ENCODE measurements around the gene LMAN2. TPM values are rescaled to one million over a fixed set of nuclear protein-coding genes. Genes with fewer than 3 reads are reported as not detected.

LMAN2 gene
- polyA plus RNA-seq, 1 donor from 2014 or later, result 171 TPM

DNA sequence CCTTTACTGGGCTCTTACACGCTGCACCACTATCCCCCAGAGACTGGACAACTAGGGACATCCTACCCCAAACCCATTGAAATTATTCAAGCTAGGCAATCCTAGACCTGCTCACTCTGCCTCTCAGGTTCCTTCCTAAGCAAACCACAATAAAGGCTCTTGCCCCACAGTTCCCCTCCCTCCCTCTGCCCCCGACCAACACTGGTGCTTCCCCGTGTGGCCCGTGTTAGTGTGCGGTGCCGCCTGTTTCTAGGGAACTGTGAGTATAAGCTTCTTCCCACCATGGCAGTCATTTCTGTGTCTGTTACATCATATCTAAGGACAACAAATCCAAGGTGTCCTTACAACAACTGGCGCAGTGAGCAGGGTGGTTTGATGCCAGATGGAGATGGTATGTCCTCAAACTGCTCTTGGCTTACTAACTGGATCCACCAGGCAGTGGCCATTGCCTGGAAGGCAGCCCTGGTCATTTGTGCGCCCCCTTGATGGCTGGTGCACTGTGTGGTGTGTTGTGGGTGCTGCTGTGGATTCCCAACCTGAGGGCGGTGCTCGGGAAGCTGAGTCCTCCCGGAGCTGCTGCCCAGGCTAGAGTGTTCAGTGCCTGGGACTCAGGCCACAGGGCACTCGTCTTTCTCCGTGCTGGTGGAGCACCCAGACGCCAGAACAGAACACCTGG is 31.4 kb downstream of the LMAN2 start:
- Mint-ChIP-seq H3K36me3 (peaks cover 8% of the 10 kb centered on the region), H3K4me3 (no peak overlapping the region), H3K27ac (peak overlapping the region in 1 of 3 donors; percentile 91), H3K9me3 (peaks cover 0 to 6% (median 0%) of the 10 kb centered on the region in 3 donors), H3K4me1 (peaks cover 15 to 17% (median 16%) of the 10 kb centered on the region in 3 donors), H3K27me3 (no peaks in the 10 kb centered on the region)

DNA sequence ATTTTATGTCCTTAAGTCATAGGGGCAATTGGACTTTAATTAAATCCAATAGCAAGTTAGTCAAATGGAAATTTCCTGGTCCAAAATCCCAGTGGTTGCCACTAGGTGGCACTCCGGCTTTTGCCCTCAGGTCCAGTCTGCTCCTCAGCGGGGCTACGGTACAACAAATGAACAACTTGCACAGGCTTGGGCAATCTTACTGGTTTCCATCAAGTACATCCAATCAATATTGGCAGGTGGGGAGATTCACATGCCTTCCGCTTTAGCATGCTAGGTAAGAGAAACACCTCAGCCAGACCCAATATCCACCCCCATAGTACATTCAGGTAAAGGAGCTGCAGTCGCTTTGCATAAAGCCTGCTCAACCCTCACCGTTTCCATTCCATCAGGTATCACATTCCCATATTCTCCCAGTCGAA is 33.5 kb downstream of the LMAN2 start:
- H3K9me3 Mint-ChIP-seq, result peaks cover 0 to 6% (median 0%) of the 10 kb centered on the region in 3 donors
- peaks cover 15 to 19% (median 16%) of the 10 kb centered on the region in 3 donors for H3K4me1 Mint-ChIP-seq
- no peak overlapping the region for H3K4me3 Mint-ChIP-seq
- H3K27me3 Mint-ChIP-seq, result no peaks in the 10 kb centered on the region
- peak overlapping the region in 1 of 3 donors; percentile 60 for H3K27ac Mint-ChIP-seq
- peaks cover 5% of the 10 kb centered on the region for H3K36me3 Mint-ChIP-seq

DNA sequence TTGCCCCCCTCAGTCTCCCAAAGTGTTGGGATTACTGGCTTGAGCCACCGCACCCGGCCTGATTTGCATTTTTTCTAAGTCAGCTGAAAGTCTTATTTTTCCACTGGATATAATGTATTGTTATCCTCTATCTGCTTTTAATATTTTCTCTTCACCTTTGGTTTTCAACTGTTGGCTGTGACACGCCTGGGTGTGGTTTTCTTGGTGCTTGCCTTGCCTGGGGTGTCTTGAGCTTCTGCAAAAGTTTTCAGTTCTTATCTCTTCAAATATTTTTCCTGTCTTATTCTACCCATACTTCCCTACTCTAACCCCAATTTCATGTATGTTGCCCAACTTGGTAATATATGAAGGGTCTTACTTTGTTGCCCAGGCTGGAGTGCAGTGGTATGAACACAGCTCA is 35.5 kb downstream of the LMAN2 start:
- Mint-ChIP-seq H3K27ac (no peak overlapping the region), H3K9me3 (peaks cover 0 to 6% (median 0%) of the 10 kb centered on the region in 3 donors), H3K27me3 (no peaks in the 10 kb centered on the region), H3K36me3 (peaks cover 2% of the 10 kb centered on the region), H3K4me3 (peak overlapping the region in 1 of 4 donors; percentile 81), H3K4me1 (peaks cover 16 to 19% (median 17%) of the 10 kb centered on the region in 3 donors)

DNA sequence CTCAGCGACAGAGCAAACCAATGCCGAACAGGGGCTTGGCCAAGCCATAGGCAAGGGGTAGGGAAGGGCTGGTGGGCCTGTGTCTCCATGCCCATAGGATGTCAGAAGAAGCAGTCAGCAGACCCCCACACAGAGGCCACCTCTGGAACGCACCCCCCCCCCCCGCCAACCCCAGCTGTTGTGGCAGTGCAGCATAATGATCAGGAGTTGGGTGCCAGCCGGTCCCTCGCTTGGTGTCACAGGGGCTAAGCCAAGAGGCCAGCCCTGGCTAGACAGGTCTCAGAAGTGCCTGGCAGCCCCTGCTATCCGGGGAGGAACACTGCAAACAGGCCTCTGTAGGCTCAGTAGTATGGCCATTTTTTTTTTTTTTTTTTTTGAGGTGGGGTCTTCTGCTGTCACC is 36.1 kb downstream of the LMAN2 start:
- H3K9me3 Mint-ChIP-seq, result peaks cover 0 to 6% (median 0%) of the 10 kb centered on the region in 3 donors
- no peaks in the 10 kb centered on the region for H3K27me3 Mint-ChIP-seq
- peaks cover 2% of the 10 kb centered on the region for H3K36me3 Mint-ChIP-seq
- peaks cover 18 to 21% (median 18%) of the 10 kb centered on the region in 3 donors for H3K4me1 Mint-ChIP-seq
- no peak overlapping the region for H3K27ac Mint-ChIP-seq
- H3K4me3 Mint-ChIP-seq, result peak overlapping the region in 1 of 4 donors; percentile 65

DNA sequence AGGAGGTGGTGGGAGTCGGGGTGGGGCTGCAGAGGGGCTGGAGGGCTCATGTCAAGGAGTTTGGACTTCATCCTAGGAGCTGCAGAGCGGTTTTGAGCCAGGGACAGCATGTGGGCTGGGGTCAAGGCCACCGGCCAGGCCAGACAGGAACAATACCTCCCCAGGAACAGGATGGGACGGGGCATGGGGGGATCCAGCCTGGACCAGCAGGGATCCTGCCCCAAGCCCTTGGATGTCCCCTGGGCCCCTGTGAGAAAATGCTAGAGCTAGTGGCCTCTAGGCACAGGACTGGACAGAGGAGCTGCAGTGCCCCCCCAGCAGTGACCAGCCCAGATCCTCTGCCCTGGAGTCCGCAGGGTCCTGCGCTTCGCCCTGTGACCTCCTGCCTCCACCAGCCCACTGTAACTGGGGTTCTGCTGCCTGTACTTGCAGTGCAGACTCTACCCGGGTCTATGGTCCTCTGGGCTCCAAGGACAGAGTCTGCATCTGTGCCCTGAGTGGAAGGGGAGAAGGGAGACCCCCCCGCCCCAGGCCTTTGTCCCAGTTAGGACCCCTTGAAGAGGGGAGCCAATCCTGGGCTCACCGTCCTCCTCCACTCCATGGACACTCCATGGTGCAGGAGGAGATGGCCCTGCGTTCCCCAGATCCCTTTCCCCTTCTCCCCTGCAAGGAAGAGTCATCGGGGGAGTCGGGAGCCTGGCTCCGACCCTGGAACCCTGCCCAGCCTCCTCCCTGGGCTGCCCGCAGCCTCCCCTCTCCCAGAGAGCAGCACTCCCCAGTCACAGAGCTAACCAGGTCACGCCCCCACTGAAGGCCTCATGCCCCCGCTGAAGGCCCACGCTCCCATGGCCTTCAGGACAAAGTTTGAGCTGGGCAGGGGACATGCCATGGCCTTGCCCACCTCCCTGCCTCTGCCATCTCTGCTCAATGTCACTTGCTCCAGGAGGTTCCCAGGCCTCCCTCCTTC is 36.8 kb downstream of the LMAN2 start:
- Mint-ChIP-seq H3K9me3 (peaks cover 0 to 3% (median 0%) of the 10 kb centered on the region in 3 donors), H3K27me3 (no peaks in the 10 kb centered on the region), H3K4me3 (peak overlapping the region in 1 of 4 donors; percentile 65), H3K4me1 (peaks cover 23 to 26% (median 24%) of the 10 kb centered on the region in 3 donors), H3K27ac (no peak overlapping the region), H3K36me3 (peaks cover 2% of the 10 kb centered on the region)

DNA sequence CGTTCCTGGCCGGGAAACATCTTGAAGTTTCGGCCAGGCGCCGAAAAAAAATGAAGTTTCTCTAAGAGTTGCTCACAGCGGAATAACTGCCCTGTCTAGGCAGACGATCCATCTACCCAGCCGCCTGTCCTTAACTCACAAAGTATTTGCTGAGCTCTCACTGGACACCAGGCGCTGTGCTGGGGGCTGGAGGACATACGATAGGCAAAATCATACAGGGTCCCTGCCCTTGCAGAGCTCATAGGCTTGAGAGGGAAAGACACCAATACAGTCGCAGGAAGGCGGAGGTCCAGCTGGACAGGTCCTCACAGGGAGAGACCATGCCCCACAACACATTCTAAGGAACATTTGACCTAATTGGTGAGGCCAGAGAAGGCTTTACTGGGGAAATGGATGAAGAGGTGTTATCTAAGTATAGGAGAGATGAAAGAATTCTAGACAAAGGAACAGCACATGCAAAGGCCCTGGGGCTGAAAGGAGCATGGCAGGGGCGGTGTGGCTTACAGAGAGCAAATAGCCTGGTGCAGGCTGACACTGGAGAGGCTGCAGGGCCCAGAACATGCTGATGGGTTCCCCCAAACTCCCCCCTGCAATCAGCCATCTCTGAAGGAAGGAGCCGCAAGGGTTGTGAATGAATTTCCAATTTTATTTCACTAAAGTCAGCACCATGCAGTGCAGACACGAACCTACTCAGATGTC is 37.8 kb downstream of the LMAN2 start:
- peaks cover 2% of the 10 kb centered on the region for H3K36me3 Mint-ChIP-seq
- no peaks in the 10 kb centered on the region for H3K9me3 Mint-ChIP-seq
- H3K4me1 Mint-ChIP-seq, result peaks cover 30 to 35% (median 31%) of the 10 kb centered on the region in 3 donors
- no peak overlapping the region for H3K4me3 Mint-ChIP-seq
- H3K27ac Mint-ChIP-seq, result no peak overlapping the region
- H3K27me3 Mint-ChIP-seq, result no peaks in the 10 kb centered on the region

DNA sequence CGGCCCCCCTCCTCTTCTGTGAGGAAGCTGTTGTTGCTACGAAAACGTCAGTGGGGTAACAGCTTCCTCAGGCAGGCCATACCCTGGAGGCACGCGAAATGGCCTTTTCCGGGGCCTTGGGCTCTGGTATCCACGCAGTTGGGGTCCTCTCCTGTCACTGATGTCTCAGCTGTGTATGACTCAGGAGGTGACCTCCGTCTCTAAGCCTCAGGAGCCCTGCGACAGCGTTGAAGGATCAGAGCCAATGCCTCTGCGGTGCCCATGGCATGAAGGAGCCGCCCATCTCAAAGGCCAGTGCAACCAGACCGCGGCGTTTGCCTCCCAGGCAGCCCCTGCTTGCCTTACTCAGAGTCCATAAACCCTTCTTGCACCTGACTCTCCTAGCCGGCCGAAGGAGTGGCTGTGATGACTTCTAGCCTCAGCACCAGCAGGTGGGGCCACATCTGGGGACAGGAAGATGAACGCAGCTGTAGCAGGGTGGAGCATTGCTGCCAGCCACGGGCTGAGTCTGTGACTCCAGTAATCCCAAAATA is 38.8 kb downstream of the LMAN2 start:
- peaks cover 2% of the 10 kb centered on the region for H3K36me3 Mint-ChIP-seq
- no peaks in the 10 kb centered on the region for H3K9me3 Mint-ChIP-seq
- peak overlapping the region in 2 of 3 donors; percentile 84 to 88 for H3K27ac Mint-ChIP-seq
- peaks cover 28 to 30% (median 29%) of the 10 kb centered on the region in 3 donors for H3K4me1 Mint-ChIP-seq
- H3K4me3 Mint-ChIP-seq, result peak overlapping the region; percentile 62 to 96 (median 84)
- H3K27me3 Mint-ChIP-seq, result no peaks in the 10 kb centered on the region

DNA sequence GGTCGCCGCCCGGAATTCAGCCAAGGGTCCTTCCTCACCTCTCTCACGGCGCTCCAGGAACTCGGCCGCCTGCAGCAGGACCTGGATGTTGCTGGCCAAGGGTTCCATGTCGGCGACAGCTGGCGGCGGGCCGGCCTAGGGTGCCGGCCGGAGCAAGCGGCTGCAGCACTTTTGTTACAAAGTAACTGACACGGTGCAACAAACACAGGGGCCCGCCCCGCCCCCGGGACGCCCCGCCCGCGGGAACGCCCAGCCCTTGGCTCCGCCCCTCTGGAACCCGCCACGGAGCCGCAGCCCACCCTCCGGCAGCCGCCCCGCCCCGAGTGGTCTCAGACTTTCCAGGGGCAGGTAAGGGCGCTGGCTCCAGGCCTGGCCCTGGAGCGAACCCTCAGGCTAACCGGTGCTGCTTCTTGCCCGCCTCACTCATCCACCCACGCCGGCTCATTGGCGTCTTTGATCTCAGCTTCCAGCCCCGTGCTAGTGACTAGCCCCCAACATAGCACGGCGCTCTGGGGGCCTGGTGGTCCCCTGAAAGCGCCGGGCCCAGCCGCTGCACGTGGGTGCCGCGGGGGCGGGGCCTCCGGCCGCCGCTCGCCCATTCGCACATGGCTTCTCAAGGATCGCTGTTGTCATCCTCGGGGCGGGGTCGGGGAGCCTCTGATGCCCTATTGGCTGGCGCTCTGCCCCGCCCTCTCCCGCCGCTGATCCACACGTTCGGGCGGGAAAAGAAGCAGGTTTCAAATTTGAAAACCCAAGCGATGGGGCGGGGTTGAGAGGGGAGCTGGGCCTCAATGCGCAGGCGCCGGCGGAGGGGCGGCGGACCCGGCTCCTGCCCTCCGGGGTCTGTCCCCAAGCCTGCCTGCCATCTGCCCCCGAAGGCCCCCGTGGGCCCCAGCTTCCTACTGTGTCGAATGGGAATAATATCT is 39.5 kb downstream of the LMAN2 start, which contains the start of gene MXD3:
TSS of gene MXD3 (minus strand) at position 176 of the 926 bp plus-strand sequence. CDS start at position 108, 68 bp downstream.
- H3K27ac Mint-ChIP-seq, result peak within 1 kb of the TSS; percentile 88 to 94 (median 88)
- peaks cover 29 to 31% (median 31%) of the 10 kb centered on the region in 3 donors for H3K4me1 Mint-ChIP-seq
- H3K9me3 Mint-ChIP-seq, result no peaks in the 10 kb centered on the region
- H3K27me3 Mint-ChIP-seq, result no peaks in the 10 kb centered on the region
- peaks cover 2% of the 10 kb centered on the region for H3K36me3 Mint-ChIP-seq
- H3K4me3 Mint-ChIP-seq, result peak within 1 kb of the TSS; percentile 82 to 96 (median 94)

DNA sequence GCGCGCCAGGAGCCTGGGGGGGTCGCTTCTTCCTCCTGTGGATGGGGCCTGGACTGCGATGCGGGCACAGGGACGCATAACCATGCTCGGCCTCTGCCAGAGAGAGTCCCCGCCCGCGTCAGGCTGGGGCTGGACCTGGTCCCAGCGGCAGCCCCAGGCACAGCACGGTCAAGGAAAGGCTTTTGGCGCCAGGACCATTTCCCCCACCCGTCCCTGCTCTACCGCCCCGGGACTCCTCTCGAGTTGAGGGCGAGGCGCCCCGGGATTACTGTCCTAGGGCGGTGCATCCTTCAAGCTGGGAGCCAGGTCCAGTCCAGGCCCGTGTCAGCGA is 40.1 kb downstream of the LMAN2 start:
- Mint-ChIP-seq H3K4me1 (peaks cover 35 to 36% (median 35%) of the 10 kb centered on the region in 3 donors), H3K27ac (peak overlapping the region in 1 of 3 donors; percentile 88)

DNA sequence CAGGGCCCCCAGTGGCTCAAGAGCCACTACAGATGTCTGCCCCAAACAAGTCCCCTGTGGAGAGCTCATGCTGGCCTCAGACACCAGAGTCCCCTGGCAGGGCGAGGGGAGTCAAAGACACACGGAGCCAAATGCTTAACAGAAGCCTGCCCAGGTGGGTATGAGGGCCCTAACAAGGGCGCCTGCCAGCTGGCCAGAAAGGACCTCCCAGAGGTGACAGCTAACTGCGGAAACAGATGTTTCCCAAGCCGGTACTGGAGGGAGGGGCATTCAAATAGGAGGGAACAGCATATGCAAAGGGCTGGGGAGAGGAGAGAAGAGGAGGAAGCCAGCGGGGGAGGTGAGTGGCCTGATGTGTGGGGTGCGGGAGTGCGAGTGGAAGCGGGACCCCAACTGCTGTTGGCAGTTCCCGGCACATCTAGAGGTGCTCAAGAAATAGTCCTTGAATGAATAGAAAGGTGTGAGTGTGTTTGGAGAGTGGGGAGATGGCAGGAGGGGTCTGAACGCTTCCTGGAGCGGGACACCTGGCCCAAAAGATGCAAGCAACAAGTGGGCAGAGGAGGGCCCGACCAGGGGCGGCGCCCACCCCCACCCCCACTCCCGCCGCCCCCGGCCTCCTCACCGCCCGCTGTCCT is 40.6 kb downstream of the LMAN2 start:
- Mint-ChIP-seq H3K36me3 (no peaks in the 10 kb centered on the region), H3K4me3 (peak overlapping the region; percentile 82 to 96 (median 94)), H3K27ac (peak overlapping the region; percentile 39 to 94 (median 71)), H3K9me3 (no peaks in the 10 kb centered on the region), H3K27me3 (no peaks in the 10 kb centered on the region), H3K4me1 (peaks cover 31 to 41% (median 36%) of the 10 kb centered on the region in 3 donors)

More for the DNA sequence above, 40.1 kb downstream of the LMAN2 start:
- Mint-ChIP-seq H3K9me3 (no peaks in the 10 kb centered on the region), H3K4me3 (peak overlapping the region; percentile 82 to 96 (median 94)), H3K36me3 (peaks cover 2% of the 10 kb centered on the region), H3K27me3 (no peaks in the 10 kb centered on the region)

DNA sequence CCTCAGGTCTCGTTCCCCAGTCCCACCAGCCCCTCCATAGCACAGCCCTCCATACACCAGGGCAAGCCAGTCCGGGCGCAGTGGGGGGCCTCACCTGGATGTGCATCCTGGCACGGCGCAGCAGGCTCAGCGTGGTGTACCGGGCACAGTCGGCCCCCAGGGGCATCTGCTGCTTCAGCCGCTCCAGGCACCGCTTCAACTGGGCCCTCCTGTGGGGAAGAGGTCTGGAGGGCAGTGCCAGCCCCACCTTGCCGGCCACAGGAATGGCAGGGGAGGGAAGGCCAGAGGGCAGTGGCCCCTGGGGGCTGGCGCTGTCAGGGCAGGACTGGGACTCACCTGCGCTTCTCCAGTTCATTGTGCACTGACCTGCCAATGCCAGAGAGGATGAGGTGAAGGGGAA is 41.1 kb downstream of the LMAN2 start:
- Mint-ChIP-seq H3K4me3 (peak overlapping the region; percentile 82 to 96 (median 94)), H3K4me1 (peaks cover 31 to 45% (median 40%) of the 10 kb centered on the region in 3 donors), H3K27ac (peak overlapping the region in 2 of 3 donors; percentile 94), H3K27me3 (no peaks in the 10 kb centered on the region), H3K36me3 (no peaks in the 10 kb centered on the region), H3K9me3 (no peaks in the 10 kb centered on the region)

DNA sequence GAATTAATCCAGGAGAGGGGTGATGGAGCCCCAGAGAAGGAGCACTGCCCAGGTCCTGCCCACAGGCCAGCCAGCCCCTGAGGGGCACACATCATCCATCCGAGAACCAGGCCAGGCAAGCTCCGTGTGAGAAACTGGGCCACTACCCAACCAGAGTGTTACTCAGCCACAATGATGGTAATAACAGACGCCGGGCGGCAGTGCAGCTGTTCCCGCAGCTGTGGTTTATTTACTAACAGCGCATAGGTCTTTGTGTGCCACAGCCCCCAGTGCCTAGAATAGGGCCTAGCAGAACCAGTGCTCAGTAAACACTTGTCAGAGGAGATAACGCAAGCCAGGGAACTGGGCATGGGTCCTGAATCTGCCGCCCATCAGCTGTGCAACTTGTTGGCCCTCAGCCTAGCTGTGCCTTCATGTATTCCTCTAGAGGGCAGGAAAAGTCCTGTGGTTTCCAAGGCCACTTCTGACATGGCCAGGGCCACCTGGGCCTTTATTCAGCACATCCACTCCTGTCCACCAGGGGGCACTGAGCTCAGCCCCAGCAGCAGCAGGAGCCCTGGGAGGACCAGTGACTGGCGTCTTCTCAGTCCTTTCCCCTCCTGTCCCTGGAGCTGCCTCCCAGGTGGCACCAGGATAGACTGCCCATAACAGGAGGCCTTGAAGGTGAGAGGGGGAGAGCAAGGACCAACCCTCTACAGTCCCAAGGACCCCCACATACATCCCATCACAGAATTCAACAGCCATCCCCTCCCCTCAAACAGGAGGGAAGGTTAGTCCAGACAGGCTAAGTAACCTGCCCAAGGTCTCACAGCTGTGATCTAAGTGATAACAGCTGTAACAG is 41.9 kb downstream of the LMAN2 start:
- Mint-ChIP-seq H3K4me1 (peaks cover 36 to 52% (median 48%) of the 10 kb centered on the region in 3 donors), H3K4me3 (peak overlapping the region; percentile 60 to 82 (median 76)), H3K27me3 (no peaks in the 10 kb centered on the region), H3K9me3 (no peaks in the 10 kb centered on the region), H3K27ac (peak overlapping the region; percentile 76 to 94 (median 88)), H3K36me3 (peaks cover 2% of the 10 kb centered on the region)
